Eye (tissue), 1 donor: Measurements from ENCODE around the gene RCC2.
"Not testable (repeated sequence)": the region's sequence is repeated elsewhere in the genome, so short reads cannot be mapped to it uniquely, and the experiment has no call there.

Source experiments
- DNase-seq: peaks from one replicate; pipeline ENCODE4 v3.0.0-alpha.2; 2015

Gene RCC2

DNA sequence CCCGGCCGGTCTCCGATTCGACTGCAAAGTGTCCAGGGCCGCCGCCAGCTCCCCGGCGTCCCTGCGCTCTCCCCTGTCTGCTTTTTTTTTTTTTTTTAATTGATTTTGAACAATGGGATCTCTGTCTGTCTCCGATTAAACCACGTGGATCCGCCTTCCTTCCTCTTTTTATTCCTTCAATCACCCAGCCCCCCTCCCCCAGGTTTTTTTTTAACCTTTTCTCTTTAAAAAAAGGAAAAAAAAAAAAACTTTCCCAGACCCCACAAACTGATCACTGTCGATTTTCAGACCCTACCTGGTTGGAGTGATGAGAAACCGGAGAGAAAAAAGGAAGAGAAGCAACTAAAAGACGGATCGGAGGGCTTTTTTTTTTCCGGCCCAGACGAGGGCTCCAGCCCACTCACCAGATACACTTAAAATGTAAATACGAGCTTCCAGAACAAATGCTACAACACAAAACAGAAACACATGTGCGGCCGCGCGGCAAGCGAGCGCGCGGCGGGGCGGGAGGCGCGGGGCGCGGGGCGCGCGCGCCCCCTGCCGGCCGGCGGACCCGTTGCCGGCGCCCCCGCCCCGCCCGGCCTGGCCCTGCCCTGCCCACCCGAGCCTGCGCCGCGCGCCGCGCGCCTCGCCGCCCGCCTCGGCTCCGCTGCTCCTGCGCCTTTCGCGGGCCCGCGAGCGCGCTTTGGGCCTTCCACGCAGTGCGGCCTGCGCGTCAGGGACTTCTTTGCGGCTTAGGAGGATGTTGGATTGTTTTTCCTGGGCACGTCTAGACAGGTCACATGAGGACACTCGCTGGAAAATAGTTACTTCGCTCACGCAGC, at the start of gene RCC2:
Gene RCC2, minus strand, starts transcription at position 428 of the 824 bp plus-strand sequence. CDS start 1,163 bp downstream, outside the sequence.
- peak; percentile 89 for DNase-seq

DNA sequence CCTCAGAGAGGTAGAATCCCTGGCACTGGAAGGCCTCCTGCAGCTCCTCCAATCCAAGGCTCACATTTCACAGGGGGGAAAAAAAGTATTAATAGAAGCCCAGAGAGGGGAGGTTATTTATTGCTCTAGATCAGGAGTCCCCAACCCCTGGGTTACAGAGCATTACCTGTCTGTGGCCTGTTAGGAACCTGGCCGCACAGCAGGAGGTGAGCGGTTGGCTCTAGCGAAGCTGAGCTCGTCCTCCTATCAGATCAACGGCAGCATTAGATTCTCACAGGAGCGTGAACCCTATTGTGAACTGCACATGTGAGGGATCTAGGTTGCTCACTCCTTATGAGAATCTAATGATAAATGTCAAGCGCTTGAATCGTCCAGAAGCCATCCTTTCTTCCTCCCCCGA, 46.8 kb upstream of the RCC2 start:
- no peak for DNase-seq

DNA sequence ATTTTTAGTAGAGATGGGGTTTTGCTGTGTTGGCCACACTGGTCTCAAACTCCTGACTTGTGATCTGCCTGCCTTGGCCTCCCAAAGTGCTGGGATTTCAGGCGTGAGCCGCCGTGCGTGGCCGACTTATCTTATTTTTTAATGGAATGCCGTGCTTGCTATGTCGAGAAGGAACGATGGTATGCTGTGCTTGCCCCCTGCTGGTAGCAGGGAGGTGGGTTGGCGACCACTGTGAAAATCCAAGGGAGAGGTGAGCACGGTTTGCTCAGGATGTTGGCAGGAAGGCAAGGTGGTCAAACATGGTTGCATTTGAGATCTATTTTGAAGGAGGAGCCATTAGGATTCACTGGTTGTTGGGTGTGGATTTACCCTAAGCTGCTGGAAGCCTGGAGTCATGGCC, 45.8 kb upstream of the RCC2 start:
- DNase-seq = no peak

DNA sequence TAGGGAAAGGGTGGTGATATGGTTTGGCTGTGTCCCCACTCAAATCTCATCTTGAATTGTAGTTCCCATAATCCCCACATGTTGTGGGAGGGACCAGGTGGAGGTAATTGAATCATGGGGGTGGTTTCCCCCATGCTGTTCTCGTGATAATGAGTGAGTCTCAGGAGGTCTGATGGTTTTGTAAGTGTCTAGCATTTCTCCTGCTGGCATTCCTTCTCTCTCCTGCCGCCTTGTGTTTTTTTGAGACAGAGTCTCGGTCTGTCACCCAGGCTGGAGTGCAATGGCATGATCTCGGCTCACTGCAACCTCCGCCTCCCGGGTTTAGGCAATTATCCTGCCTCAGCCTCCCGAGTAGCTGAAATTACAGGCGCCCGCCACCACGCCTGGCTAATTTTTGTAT, 42.5 kb upstream of the RCC2 start:
- DNase-seq = not testable (repeated sequence)

DNA sequence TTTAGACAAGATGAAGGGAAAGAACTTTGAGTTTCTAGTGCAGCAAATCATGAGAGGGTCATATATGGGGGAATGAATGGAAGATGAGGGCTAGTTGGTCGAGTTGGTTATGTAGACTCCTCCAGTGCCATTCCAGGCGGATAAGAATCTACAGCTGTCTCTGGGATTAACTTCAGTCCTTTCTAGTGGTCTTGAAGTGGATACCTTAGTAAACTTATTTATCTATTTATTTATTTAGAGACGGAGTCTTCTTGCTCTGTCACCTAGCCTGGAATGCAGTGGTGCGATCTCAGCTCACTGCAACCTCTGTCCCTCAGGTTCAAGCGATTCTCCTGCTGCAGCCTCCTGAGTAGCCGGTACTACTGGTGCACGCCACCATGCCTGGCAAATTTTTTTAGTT, 41.4 kb upstream of the RCC2 start:
- no peak for DNase-seq

DNA sequence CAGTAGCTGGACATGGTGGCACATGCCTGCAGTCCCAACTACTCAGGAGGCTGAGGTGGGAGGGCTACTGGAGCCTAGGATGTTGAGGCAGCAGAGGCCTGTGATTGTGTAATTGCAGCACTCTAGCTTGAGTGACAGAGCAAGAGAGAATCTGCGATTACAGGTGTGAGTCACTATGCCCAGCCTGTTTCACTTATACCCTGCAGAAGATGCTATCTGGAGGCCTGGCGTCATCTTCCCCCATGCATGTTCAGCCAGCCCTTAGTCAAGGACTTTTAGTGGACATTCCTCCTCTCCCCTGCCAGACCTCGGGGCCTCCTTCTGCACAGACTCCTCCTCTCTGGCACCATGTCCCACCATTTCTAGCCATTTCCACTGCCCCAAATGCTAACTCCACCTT, 36.3 kb upstream of the RCC2 start:
- DNase-seq = no peak

DNA sequence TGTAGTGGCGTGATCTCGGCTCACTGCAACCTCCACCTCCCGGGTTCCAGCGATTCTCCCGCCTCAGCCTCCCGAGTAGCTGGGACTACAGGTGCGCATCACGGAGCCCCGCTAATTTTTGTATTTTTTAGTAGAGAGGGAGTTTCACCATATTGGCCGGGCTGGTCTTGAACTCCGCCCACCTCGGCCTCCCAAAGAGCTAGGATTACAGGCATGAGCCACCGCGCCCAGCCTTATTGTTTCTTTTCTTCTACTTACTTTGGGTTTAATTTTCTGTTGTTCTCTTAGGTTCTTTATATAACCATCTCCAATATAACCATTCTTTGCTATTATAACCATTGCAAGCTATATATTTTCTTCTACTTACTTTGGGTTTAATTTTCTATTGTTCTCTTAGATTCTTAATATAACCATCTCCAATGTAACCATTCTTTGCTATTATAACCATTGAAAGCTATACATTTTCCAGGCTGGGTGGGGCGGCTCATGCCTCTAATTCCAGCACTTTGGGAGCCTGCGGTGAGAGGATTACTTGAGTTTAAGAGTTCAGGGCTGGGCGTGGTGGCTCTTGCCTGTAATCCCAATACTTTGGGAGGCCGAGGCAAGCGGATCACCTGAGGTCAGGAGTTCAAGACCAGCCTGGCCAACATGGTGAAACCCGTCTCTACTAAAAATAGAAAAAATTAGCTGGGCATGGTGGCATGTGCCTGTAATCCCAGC, 35.5 kb upstream of the RCC2 start:
- DNase-seq = not testable (repeated sequence)

DNA sequence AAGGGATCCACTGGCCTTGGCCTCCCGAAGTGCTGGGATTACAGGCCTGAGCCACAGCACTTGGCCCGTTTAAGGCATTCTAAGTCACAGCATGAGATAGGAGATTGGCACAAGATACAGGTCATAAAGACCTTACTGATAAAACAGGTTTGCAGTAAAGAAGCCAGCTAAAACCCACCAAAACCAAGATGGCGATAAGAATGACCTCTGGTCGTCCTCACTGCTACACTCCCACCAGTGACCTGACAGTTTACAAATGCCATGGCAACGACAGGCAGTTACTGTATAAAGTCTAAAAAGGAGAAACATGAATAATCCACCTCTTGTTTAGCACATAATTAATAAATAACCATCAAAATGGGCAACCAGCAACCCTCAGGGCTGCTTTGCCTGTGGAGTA, 33.3 kb upstream of the RCC2 start:
- no peak for DNase-seq

DNA sequence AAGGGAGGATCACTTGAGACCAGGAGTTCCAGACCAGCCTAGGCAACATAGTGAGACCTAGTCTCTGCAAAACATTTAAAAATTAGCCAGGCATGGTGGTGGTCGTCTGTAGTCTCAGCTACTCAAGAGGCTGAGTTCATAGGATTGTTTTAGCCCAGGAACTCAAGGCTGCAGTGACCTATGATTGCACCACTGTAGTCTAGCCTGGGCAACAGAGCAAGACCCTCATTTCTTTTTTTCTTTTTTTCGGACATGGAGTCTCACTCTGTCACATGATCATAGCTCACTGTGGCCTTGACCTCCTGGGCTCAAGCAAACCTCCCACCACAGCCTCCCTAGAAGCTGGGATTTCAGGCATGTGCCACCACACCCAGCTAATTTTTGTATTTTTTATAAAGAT, 31.9 kb upstream of the RCC2 start:
- no peak for DNase-seq

DNA sequence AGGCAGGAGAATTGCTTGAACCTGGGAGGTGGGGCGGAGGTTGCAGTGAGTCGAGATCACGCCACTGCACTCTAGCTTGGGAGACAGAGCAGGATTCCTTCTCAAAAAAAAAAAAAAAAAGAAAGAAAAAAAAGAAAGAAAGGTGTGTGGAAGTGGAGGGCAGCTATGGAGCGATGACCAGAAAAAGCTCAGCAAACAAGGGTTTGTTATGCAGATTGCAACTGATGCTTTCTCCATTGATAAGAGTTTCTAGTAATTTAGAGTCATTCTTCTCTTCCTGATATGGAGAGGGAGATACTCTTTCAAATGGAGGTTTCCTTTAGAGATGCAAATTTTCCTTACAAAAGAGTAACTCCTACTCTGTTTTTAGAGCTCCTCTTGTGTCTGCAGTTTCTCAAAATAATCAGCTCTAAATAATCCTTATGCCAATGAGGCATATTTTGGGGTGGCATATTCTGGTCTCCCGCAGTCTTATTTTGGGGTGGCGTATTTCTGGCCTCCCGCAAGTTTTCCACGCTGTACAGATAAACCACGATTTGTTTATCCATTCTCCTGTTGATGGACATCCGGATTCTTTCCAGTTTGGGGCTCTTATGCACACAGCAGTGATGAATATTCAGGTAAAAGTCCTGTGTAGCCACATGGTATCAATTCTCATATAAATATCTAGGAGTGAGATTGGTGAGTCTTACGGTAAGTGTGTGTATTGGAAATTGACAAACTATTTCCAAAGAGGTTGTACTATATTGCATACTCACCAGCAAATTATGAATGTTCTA, 30.7 kb upstream of the RCC2 start:
- DNase-seq = no peak

DNA sequence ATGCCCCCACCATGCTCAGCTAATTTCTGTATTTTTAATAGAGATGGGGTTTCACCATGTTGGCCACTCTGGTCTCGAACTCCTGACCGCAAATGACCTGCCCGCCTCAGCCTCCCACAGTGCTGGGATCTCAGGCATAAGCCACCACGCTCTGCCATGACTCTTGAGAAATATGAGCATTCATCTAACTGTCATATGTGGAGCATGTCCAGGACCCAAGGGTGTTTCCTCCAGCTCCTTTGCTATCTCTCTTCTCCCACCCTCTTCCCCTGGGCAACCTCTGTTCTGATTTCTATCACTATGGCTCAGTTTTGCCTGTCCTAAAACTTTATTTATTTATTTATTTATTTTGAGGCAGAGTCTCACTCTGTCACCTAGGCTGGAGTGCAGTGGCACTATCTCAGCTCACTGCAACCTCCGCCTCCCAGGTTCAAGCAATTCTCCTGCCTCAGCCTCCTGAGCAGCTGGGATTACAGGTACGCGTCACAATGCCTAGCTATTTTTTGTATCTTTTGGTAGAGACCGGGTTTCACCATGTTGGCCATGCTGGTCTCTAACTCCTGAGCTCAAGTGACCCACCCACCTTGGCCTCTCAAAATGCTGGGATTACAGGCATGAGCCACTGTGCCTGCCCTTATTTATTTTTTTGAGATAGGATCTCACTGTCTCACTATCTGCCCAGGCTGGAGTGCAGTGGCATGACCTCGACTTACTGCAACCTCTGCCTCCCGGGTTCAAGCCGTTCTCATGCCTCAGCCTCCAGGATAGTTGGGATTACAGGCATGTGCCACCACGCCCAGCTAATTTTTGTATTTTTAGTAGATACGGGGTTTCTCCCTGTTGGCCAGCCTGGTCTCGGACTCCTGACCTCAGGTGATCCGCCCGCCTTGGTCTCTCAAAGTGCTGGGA, 29.1 kb upstream of the RCC2 start:
- not testable (repeated sequence) for DNase-seq

DNA sequence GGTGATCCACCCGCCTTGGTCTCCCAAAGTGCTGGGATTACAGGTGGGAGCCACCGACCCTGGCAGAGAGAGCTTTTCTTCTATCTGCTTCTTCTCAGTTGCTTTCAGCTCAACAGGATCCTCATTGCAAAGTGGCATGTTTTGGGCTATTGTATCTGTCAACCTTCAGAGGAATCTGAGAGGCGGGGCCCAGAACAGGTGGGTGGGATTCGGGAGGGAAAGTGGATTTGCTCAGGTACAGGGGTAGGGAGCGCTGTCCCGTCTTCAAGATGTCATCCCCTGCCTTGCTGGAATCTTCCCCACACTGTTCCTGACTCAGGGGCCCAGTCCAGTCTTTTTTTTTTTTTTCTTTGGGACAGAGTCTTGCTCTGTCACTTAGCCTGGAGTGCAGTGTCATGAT, 26.9 kb upstream of the RCC2 start:
- DNase-seq = no peak

DNA sequence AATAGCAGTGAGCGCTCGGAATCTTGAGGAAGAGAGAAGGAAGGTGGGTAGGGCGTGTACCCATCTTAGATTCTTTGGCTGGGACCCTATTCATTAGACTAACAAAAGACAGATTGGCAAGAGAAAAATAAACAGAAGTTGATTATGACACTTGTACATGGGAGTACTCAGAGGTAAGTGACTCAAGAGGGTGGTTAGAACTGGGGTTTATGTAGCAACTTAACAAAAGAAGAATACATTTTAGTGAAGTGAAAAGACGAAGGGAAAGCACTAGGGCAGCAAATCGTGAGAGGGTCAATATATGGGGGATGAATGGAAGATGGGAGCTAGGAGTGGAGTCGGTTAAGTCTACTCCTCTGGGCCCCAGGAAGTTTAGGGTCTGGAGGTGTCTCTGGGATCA, 25.8 kb upstream of the RCC2 start:
- DNase-seq = no peak

DNA sequence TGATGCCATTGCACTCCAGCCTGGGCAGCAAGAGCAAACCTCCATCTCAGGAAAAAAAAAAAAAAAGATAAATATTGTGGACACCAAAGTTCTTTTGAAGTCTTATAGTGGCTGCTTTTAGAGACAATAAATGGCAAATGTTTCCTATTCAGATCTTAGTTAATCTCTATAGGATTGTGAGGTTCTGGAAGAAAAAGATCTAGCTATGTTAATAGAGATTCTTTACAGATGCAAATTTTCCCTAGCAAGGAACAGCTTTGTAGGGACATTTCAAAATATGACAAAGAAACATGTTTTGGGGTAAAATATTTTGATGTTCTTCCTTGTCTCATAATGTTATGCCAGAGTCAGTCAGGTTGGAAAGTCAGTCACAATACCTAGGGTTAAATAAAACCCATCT, 24.5 kb upstream of the RCC2 start:
- DNase-seq = no peak

DNA sequence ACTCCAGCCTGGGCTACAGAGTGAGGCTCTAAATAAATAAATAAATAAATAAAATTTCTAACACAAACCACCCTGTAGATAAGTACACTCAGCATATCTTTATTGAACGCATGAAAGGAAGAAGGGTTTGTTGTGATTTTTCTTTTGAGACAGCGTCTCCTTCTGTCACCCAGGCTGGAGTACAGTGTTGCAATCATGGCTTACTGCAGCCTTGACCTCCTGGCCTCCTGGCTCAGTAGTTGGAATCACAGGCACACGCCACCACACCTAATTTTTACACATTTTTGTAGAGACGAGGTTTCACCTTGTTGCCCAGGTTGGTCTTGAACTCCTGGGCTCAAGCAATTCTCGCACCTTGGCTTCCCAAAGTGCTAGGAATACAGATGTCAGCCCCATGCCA, 23.2 kb upstream of the RCC2 start:
- DNase-seq = no peak

DNA sequence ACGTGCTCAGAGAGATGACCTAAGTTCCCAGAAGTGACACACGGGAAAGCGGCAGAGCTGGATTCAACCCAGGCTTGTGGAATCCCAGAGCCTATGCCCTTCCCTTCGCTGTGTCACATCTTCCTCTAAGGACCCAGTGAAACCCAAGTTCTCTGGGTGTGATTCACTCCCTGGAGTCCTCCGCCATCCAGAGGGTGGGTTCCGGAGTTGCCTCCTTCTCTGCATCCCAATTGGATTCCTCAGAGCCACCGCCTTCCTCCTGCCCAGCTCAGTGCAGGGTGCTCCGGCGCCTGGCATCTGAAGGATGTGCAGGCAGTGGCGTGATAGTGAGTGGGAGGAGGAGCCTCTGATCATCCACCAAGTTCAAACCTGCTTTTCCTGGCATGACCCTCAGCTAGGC, 20.7 kb upstream of the RCC2 start:
- DNase-seq = no peak

DNA sequence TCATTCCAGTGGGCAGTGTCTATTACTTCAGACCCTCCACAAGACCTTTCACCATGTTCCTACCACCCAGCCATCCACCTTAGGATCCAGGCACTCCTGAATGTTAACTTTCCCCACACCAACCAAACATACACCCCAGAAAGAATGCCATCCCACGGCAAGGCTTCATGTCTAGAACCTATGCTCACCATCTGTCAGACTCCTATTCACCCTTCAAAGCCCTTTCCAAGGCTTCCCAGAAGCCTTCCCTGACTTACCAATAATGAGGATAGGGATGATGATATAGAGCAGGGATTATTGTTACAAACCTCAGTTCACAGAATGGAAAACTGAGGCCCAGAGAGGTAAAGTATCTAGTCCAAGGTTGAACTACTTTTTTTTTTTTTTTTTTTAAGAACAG, 19.3 kb upstream of the RCC2 start:
- DNase-seq = no peak

DNA sequence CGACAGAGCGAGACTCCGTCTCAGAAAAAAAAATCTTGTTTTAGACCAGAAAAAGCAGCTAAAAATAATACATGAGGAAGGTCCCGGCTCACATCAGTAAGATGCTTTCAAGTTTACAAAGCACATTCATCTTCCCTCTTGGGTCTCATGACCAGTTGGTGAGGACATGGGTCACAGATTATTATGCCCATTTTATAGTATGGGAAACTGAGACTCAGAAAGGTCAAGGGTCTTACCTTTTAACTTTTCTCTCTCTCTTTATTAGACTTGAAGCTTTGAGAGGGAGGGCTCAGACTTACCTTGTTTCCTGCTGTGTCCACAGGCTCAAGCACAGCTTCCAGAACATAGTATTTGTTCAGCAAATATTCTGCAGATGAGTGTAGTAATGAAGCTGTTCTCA, 13.2 kb upstream of the RCC2 start:
- DNase-seq = no peak

DNA sequence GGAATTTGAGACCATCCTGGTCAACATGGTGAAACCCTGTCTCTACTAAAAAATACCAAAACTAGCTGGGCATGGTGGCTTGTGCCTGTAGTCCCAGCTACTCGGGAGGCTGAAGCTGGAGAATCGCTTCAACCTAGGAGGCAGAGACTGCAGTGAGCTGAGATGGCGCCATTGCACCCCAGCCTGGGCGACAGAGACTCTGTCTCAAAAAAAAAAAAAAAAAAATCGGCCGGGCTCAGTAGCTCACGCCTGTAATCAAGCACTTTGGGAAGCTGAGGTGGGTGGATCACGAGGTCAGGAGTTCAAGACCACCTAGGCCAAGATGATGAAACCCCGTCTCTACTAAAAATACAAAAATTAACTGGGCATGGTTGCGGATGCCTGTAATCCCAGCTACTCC, 12.7 kb upstream of the RCC2 start:
- DNase-seq = not testable (repeated sequence)

DNA sequence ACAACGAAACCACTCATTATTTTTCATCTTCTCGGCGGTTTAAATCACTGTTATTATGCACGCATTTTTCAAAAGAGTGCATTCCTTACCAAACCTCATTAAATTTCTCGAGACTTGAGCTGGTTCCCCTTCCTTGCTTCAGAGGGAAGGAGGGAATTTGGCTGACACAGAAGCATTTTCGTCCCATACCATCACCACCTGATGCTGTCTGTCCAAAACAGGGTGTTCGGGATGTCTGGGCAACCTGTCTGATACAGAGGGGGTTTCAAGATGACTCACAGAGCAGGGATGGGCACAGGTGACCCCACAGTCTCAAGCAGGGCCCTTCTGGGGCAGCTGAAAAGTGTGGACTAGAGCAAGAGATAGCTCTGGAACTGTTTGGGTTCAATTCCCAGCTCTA, 12.3 kb upstream of the RCC2 start:
- DNase-seq = no peak

DNA sequence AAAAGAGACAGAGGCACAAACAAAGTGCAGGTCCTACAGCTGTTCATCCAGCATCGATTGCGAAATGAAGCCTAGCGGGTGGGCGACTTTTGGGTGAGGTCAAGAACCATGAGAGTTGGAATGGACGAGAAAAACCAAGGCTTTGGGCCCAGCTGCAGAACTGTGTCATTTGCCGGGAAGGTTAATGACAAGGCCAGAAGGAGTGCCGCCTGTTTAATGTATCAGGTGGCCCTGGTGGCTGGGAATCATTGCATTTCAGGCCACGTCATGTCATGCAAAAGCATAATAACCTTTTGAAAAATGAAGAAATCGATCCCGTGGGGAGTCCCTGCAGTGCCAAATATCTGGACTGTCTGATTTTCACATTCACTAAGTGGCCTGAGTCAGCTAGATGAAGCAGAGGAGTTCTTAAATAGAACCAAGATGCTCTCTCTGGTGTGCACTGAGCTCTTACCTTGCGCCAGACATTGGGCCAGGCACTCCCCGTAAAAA, 8.1 kb upstream of the RCC2 start:
- DNase-seq = peak; percentile 3

DNA sequence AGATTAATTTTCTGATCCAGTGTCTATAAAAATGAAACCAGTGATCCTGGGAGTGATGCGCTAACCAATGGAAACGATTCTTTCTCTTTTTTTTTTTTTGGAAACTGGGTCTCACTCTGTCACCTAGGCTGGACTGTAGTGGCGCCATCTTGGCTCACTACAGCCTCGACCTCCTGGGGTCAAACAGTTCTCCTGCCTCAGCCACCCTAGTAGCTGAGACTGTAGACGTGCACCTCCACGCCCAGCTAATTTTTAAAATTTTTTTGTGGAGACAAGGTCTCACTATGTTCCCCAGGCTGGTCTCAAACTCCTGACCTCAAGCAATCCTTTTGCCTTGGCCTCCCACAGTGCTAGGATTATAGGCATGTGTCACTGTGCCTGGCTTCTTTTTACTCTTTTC, 3.4 kb upstream of the RCC2 start:
- DNase-seq = no peak

DNA sequence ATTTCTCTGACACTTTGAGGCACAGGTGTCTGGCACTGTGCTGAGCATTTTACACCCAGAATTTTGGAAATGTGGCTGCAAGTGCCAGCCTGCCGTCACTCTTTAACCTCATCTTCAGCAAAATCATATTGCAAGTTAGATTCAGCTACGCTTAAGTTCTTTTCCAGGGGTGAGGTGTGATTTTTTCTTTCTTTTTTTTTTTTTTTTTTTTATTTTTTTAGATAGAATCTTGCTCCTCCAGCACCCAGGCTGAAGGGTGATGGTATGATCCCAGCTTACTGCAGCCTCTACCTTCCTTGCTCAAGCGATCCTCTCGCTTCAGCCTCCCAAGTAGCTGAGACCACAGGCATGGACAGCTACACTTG, 2.5 kb upstream of the RCC2 start:
- DNase-seq = no peak
